PC-3 (cell line): ENCODE measurements around the gene SH2D3A.

Source experiments
- CTCF ChIP-seq: fragments of 300-600 bp; sonication (generic); conservative IDR thresholded peaks from 2 replicates; pipeline ENCODE4 v1.5.1; 2017; ENCODE audit warnings: antibody characterized with exemption, low read depth, mild to moderate bottlenecking, low read length
- EZH2 ChIP-seq: fragments of 300-600 bp; sonication (generic); IDR thresholded peaks from one replicate; pipeline ENCODE4 v1.6.1; 2017; ENCODE audit warnings: antibody characterized with exemption, mild to moderate bottlenecking, low read length; ENCODE audit not compliant: unreplicated experiment

- TF ChIP-seq CTCF (no peak), EZH2 (no peak)
Measured at GRCh38 chr19:6737284-6737872, 29.9 kb downstream of the SH2D3A start, which contains the start of gene GPR108.
